CD4-positive, alpha-beta T cell treated with Interleukin-10 for 1 hour (primary cell): ENCODE measurements around the gene HCN1.

Experiments used
- DNase-seq: peaks from one replicate; pipeline ENCODE4 v3.0.0-alpha.2; 2020

HCN1 gene

DNA sequence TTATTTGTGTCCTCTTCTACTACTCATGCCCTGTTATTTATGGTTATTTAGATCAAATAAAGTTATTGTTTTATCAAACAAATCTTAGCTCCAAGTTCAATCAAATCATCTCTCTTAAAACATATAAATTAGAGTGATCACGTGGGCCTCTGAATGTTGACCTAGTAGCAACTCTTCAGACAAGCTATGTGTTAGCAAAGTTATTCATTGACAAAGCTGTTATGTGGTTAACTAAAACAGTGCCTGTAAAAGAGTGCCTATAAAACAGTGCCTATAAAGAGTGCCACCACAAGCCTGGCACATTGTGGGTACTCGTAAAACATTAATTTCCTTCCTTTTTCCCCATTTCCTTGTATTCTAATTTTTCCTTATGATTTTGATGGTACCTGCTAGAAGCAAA lies 421.9 kb downstream of the HCN1 start:
- DNase-seq = no peak

DNA sequence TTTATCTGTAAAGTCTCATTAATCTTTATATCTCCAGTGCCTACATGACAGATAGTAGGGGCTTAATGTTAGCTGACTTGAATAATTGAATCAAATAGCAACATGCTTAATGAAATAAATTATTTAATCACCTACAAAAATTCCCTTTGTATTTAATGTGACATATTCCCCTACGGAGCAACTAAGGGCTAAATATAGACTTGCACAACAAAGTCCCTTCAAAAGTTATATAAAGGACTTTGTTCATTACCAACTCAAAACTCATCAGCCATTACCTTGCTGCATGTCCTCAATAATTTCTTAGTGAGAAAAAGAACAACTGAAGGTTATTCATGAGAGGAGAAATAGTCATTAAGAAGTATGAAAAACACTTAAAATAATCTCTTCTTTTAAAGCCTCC lies 424.6 kb downstream of the HCN1 start:
- DNase-seq = no peak

DNA sequence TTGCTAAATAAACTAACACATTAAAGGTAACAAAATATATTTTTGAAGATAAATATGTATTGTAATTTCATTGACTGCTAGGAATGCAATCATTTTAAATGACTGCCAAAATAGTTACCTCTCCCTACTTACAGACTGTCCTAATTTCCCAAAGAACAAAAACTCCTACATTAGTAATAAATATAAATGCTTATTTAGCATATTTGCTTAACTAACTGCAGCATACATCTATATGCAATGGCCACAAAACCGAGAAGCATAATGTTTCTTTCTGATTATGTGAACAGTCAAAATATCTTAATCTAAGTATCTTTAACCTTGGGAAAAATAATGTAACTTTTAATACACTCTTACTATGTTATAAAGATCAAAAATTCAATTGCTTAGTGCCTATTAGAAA lies 431.7 kb downstream of the HCN1 start:
- DNase-seq = no peak

DNA sequence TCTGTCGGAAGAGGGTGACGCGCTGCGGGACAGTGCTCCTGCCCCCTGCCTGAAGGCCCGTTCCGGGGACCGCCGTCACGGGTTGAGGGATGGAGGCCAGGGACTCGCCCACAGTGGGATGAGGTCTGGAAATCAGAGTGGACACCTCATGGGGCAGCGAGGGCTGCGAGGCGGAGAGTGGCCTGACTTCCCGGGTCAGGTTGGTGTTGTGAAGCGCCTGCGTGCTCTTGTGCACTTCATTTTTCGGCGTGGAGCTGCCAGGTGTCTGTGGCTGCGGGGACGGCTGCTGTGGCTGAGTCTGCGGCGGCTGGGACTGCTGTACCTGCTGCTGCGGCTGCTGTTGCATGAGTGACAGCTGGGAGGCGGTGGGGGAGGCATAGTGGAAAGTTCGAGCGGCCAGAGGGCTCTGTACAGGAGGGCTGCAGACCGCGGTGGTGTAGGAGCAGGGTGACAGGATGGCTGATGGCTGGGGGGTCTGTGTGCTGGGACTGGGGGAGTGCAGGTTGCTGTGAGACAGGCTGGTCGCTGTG lies 434.1 kb downstream of the HCN1 start:
- DNase-seq = no peak

GRCh38 chr5:45261125-45261524 lies 435.1 kb downstream of the HCN1 start:
- DNase-seq = no peak

DNA sequence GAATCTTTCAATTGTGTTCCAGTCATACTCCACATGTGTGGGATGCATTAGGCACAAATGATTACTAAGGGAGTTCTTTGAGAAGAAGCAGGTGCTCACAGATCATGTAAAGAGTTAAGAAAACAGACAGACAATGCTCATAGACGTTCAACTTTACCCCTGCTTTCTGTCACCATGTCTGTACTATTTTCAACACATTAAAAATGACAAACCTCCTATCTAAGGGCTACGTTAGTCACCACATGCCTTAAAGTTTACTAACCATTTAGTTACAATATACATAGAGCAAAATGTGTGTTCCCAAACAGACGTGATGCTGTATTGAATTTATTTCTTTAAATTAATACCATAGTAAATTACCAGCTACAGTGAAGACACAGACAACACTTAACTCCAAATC lies 435.9 kb downstream of the HCN1 start:
- no peak for DNase-seq

- DNase-seq = no peak
These were observed 443.2 kb downstream of the HCN1 start for GRCh38 chr5:45252978-45253377.

DNA sequence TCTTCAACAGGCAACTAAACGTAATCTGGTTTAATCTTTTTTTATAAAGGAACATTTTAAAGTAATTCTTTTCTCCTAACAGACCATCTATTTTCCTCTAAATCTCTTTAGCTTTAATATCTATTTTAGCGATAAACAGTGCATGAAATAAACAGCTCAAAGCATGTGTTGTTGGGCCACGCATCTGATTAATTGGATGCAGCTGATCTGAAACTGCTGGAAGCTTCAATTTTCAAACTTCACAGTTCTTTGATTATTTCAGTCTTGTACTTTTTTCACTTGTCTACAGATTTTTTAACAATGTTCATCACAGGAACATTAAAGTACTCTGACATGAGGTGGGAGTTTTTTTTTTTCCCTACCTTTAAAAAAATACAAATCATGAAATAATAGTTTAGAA lies 443.6 kb downstream of the HCN1 start:
- no peak for DNase-seq

DNA sequence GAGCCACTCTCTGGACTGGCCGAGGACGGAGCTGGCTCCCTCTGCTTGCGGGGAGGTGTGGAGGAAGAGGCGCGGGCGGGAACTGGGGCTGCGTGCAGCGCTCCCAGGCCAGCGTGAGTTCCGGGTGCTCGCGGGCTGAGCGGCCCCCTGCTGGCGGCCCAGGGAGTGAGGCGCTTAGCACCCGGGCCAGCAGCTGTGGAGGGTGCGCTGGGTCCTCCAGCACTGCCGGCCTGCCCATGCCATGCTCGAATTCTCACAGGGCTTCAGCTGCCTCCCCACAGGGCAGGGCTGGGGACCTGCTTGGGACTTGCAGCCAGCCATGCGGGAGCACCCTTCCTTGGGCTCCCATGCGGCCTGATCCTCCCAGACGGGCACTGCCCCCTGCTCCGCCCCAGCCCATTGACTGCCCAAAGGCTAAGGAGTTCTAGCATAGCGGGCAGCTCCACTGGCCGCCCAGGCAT lies 470.6 kb downstream of the HCN1 start:
- DNase-seq = no peak

DNA sequence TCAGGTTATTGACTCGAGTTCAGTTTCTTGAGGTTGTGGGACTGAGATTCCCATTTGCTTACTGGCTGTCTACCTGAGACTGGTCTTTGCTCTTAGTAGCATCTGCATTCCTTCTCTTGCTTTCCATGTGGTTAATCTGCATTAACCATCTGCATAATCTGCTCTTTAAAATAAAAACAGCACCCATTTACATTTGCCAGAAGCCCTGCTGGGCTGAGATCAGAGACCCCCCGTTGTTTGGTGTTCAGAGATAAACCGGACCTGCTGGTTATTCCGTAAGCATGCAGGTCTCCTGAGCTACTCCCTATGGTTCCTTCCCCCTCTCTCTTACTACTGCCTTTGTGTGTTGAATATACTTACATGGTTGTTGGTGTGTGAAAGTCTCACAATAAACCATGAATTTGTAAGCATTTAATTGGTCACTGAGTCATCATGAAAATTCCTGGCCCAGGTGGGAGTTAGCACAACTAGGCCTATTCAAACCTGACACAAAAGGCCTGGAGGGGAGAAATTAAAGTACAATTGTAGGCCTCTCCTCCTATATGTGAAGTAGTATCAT lies 490.7 kb downstream of the HCN1 start:
- no peak for DNase-seq
